Activated naive CD4-positive, alpha-beta T cell treated with anti-CD3 and anti-CD28 coated beads, Interleukin-2, amount 10 ng/mL, durations not matched to agents 7 days and 5 days (primary cell): ENCODE measurements around the gene ACOT8.
"Not testable (repeated sequence)": the region's sequence is repeated elsewhere in the genome, so short reads cannot be mapped to it uniquely, and the experiment has no call there.

Experiments used
- CTCF ChIA-PET: fragments of 350-600 bp; sonication (Branson Sonifier 250); formaldehyde crosslinking; loops from one replicate; lab custom pipeline; 2021; ENCODE audit warnings: antibody characterized with exemption; lab: Charles Lee
- DNase-seq: peaks from one replicate; pipeline ENCODE4 v3.0.0-alpha.2; 2020
- H3K27ac Mint-ChIP-seq: one replicate; pipeline ENCODE4 v1.8.0; 2021; ENCODE audit warnings: mild to moderate bottlenecking, moderate library complexity, mixed read lengths
- H3K27me3 Mint-ChIP-seq: one replicate; pipeline ENCODE4 v1.8.0; 2021; ENCODE audit warnings: mild to moderate bottlenecking, mixed read lengths
- H3K36me3 Mint-ChIP-seq: one replicate; pipeline ENCODE4 v1.8.0; 2021; ENCODE audit warnings: mixed read lengths
- H3K4me1 Mint-ChIP-seq: one replicate; pipeline ENCODE4 v1.8.0; 2021; ENCODE audit warnings: mixed read lengths
- H3K4me3 Mint-ChIP-seq: one replicate; pipeline ENCODE4 v1.8.0; 2021; ENCODE audit warnings: mild to moderate bottlenecking, moderate library complexity, mixed read lengths
- H3K9me3 Mint-ChIP-seq: one replicate; pipeline ENCODE4 v1.8.0; 2021; ENCODE audit warnings: mixed read lengths

The ACOT8 gene

GRCh38 chr20:45857114-45857881 lies at the start of gene ACOT8, which contains the start of gene ZSWIM3:
ACOT8 (minus strand) TSS chr20:45857392; CDS start chr20:45857315, 77 bp downstream.
ZSWIM3 (plus strand) TSS chr20:45857614; CDS start chr20:45857826, 212 bp downstream.
- H3K4me1 Mint-ChIP-seq, result peaks cover 56% of the 10 kb centered on the region
- H3K27me3 Mint-ChIP-seq, result no peaks in the 10 kb centered on the region
- peak; percentile 97 for DNase-seq
- CTCF ChIA-PET, result interaction anchor here (1.0 to 1.5 kb wide), 2 partner anchors 59 to 113 kb away, joined by 3 read pairs; no protein-coding TSS in a partner anchor
- H3K4me3 Mint-ChIP-seq, result peak within 1 kb of the TSS; percentile 99
- peak within 1 kb of the TSS; percentile 99 for H3K27ac Mint-ChIP-seq
- H3K9me3 Mint-ChIP-seq, result no peaks in the 10 kb centered on the region
- H3K36me3 Mint-ChIP-seq, result peaks cover 27% of the 10 kb centered on the region

GRCh38 chr20:45905505-45906079 lies 48.4 kb upstream of the ACOT8 start:
- CTCF ChIA-PET, result interaction anchor here (0.5 to 1.6 kb wide), 3 partner anchors 15 to 445 kb away, joined by 3 read pairs; partner anchors contain the start of genes NEURL2 and ZSWIM1
- Mint-ChIP-seq H3K36me3 (no peaks in the 10 kb centered on the region), H3K9me3 (no peaks in the 10 kb centered on the region), H3K4me3 (no peak overlapping the region), H3K27me3 (peaks cover 8% of the 10 kb centered on the region), H3K4me1 (peaks cover 2% of the 10 kb centered on the region), H3K27ac (no peak overlapping the region)
- no peak for DNase-seq

- no peak for DNase-seq
- Mint-ChIP-seq H3K27me3 (peaks cover 6% of the 10 kb centered on the region), H3K27ac (no peak overlapping the region), H3K9me3 (no peaks in the 10 kb centered on the region), H3K4me3 (no peak overlapping the region), H3K36me3 (no peaks in the 10 kb centered on the region), H3K4me1 (no peaks in the 10 kb centered on the region)
- CTCF ChIA-PET, result interaction anchor here (1.4 to 1.6 kb wide), 2 partner anchors 14 to 23 kb away, joined by 3 read pairs; partner anchors contain the start of genes NEURL2 and ZSWIM1
Observed at GRCh38 chr20:45904583-45905504, 47.7 kb upstream of the ACOT8 start.

- H3K27me3 Mint-ChIP-seq, result peaks cover 6% of the 10 kb centered on the region
- peaks cover 3% of the 10 kb centered on the region for H3K36me3 Mint-ChIP-seq
- no peaks in the 10 kb centered on the region for H3K9me3 Mint-ChIP-seq
- CTCF ChIA-PET, result no interaction called here
- H3K27ac Mint-ChIP-seq, result peak overlapping the region; percentile 14
- H3K4me1 Mint-ChIP-seq, result no peaks in the 10 kb centered on the region
- H3K4me3 Mint-ChIP-seq, result no peak overlapping the region
- DNase-seq, result no peak
Observed at GRCh38 chr20:45902199-45902701, 45.1 kb upstream of the ACOT8 start.

GRCh38 chr20:45901332-45901731 lies 44.1 kb upstream of the ACOT8 start:
- CTCF ChIA-PET, H3K4me1 Mint-ChIP-seq: not testable (repeated sequence)

GRCh38 chr20:45899046-45899835 lies 42.0 kb upstream of the ACOT8 start:
- Mint-ChIP-seq H3K27me3 (no peaks in the 10 kb centered on the region), H3K36me3 (peaks cover 7% of the 10 kb centered on the region), H3K9me3 (no peaks in the 10 kb centered on the region), H3K27ac (no peak overlapping the region), H3K4me1 (no peaks in the 10 kb centered on the region), H3K4me3 (no peak overlapping the region)
- CTCF ChIA-PET, result interaction anchor here (1.6 kb wide), 1 partner anchor 71 kb away, joined by 4 read pairs; no protein-coding TSS in a partner anchor
- DNase-seq, result no peak

More at GRCh38 chr20:45901332-45901731, 44.1 kb upstream of the ACOT8 start:
- H3K27me3 Mint-ChIP-seq, H3K4me3 Mint-ChIP-seq, H3K9me3 Mint-ChIP-seq, H3K27ac Mint-ChIP-seq, DNase-seq, H3K36me3 Mint-ChIP-seq: not testable (repeated sequence)

GRCh38 chr20:45898285-45898684 lies 41.1 kb upstream of the ACOT8 start:
- H3K27ac Mint-ChIP-seq, result no peak overlapping the region
- no peaks in the 10 kb centered on the region for H3K9me3 Mint-ChIP-seq
- peaks cover 7% of the 10 kb centered on the region for H3K36me3 Mint-ChIP-seq
- no peak overlapping the region for H3K4me3 Mint-ChIP-seq
- DNase-seq, result no peak
- peaks cover 7% of the 10 kb centered on the region for H3K4me1 Mint-ChIP-seq
- CTCF ChIA-PET, result no interaction called here
- H3K27me3 Mint-ChIP-seq, result no peaks in the 10 kb centered on the region

- no peak for DNase-seq
- Mint-ChIP-seq H3K9me3 (no peaks in the 10 kb centered on the region), H3K27ac (no peak overlapping the region), H3K36me3 (peaks cover 10% of the 10 kb centered on the region), H3K4me1 (peaks cover 13% of the 10 kb centered on the region), H3K27me3 (no peaks in the 10 kb centered on the region), H3K4me3 (no peak overlapping the region)
- CTCF ChIA-PET, result no interaction called here
Observed at GRCh38 chr20:45897692-45898091, 40.5 kb upstream of the ACOT8 start.

- no peak for DNase-seq
- no peak overlapping the region for H3K27ac Mint-ChIP-seq
- H3K36me3 Mint-ChIP-seq, result peaks cover 10% of the 10 kb centered on the region
- no peak overlapping the region for H3K4me3 Mint-ChIP-seq
- no peaks in the 10 kb centered on the region for H3K27me3 Mint-ChIP-seq
- CTCF ChIA-PET, result interaction anchor here (1.2 kb wide), 1 partner anchor 98 kb away, joined by 3 read pairs; no protein-coding TSS in a partner anchor
- no peaks in the 10 kb centered on the region for H3K9me3 Mint-ChIP-seq
- H3K4me1 Mint-ChIP-seq, result peaks cover 17% of the 10 kb centered on the region
Observed at GRCh38 chr20:45897289-45897688, 40.1 kb upstream of the ACOT8 start.

GRCh38 chr20:45896641-45897161 lies 39.5 kb upstream of the ACOT8 start:
- DNase-seq, result no peak
- Mint-ChIP-seq H3K9me3 (no peaks in the 10 kb centered on the region), H3K27me3 (no peaks in the 10 kb centered on the region), H3K36me3 (peaks cover 10% of the 10 kb centered on the region), H3K27ac (no peak overlapping the region), H3K4me3 (no peak overlapping the region), H3K4me1 (peaks cover 22% of the 10 kb centered on the region)
- CTCF ChIA-PET, result interaction anchor here (1.2 kb wide), 1 partner anchor 98 kb away, joined by 3 read pairs; no protein-coding TSS in a partner anchor

GRCh38 chr20:45894797-45895196 lies 37.6 kb upstream of the ACOT8 start:
- Mint-ChIP-seq H3K27me3 (peaks cover 14% of the 10 kb centered on the region), H3K4me3 (no peak overlapping the region), H3K27ac (no peak overlapping the region), H3K36me3 (peaks cover 10% of the 10 kb centered on the region), H3K9me3 (no peaks in the 10 kb centered on the region), H3K4me1 (peaks cover 33% of the 10 kb centered on the region)
- DNase-seq, result no peak
- CTCF ChIA-PET, result no interaction called here

GRCh38 chr20:45893831-45894230 lies 36.6 kb upstream of the ACOT8 start:
- DNase-seq, result no peak
- Mint-ChIP-seq H3K27ac (no peak overlapping the region), H3K36me3 (peaks cover 10% of the 10 kb centered on the region), H3K9me3 (no peaks in the 10 kb centered on the region), H3K27me3 (peaks cover 14% of the 10 kb centered on the region), H3K4me3 (no peak overlapping the region), H3K4me1 (peaks cover 35% of the 10 kb centered on the region)
- CTCF ChIA-PET, result no interaction called here
